A673 (cell line): ENCODE data around the gene PCED1A. TPM values are rescaled to one million over a fixed set of nuclear protein-coding genes. Genes with fewer than 3 reads are reported as not detected.

Experiments used
- BruUV-seq: library from RNA; stranded (reverse); fragments of 400-500 nt; replicated peaks from 2 replicates; lab custom pipeline; 2021; lab: Mats Ljungman, UMichigan
- CTCF ChIA-PET: fragments of 300-600 bp; sonication (Branson Sonifier 250); formaldehyde crosslinking; loops from one replicate; lab custom pipeline; 2022; ENCODE audit warnings: antibody characterized with exemption; lab: Charles Lee
- POLR2A ChIA-PET: fragments of 300-600 bp; sonication (Branson Sonifier 250); formaldehyde crosslinking; loops from one replicate; lab custom pipeline; 2022; ENCODE audit warnings: antibody characterized with exemption; ENCODE audit not compliant: low non-redundant PET; lab: Charles Lee
- DNase-seq: peaks from one replicate; pipeline ENCODE4 v3.0.0-alpha.2; 2015; ENCODE audit warnings: low spot score
- H3K27ac ChIP-seq: fragments of 200-600 bp; sonication (generic); 2 replicates; pipeline ENCODE4 v1.5.1; 2016; ENCODE audit warnings: mixed run types, low read depth, mild to moderate bottlenecking, mixed read lengths, antibody characterized with exemption, low read length; ENCODE audit not compliant: poor library complexity, severe bottlenecking
- H3K27me3 ChIP-seq: fragments of 200-600 bp; sonication (generic); replicated peaks from 2 replicates; pipeline ENCODE4 v1.6.1; 2017; ENCODE audit warnings: mixed run types, low read depth, mild to moderate bottlenecking, mixed read lengths, antibody characterized with exemption, low read length; ENCODE audit not compliant: insufficient read depth, poor library complexity
- H3K36me3 ChIP-seq: fragments of 200-600 bp; sonication (generic); 2 replicates; pipeline ENCODE4 v1.6.1; 2016; ENCODE audit warnings: mixed run types, mild to moderate bottlenecking, mixed read lengths, antibody characterized with exemption, low read length; ENCODE audit not compliant: insufficient read depth, poor library complexity, severe bottlenecking
- H3K4me1 ChIP-seq: fragments of 200-600 bp; sonication (generic); 2 replicates; pipeline ENCODE4 v1.6.1; 2017; ENCODE audit warnings: mixed run types, mild to moderate bottlenecking, mixed read lengths, antibody characterized with exemption, low read length; ENCODE audit not compliant: insufficient read depth, poor library complexity, severe bottlenecking
- H3K4me3 ChIP-seq: fragments of 200-600 bp; sonication (generic); 2 replicates; pipeline ENCODE4 v1.5.1; 2016; ENCODE audit warnings: low read depth, mixed run types, mild to moderate bottlenecking, mixed read lengths, low read length; ENCODE audit not compliant: poor library complexity, severe bottlenecking
- H3K9me3 ChIP-seq: fragments of 200-600 bp; sonication (generic); 2 replicates; pipeline ENCODE4 v1.6.1; 2016; ENCODE audit warnings: mixed run types, low read depth, mild to moderate bottlenecking, mixed read lengths, antibody characterized with exemption, low read length; ENCODE audit not compliant: poor library complexity, severe bottlenecking
- CTCF ChIP-seq: fragments of 300-800, 200-600 bp; sonication (generic); conservative IDR thresholded peaks from 2 replicates; pipeline ENCODE4 v1.5.1; 2017; ENCODE audit warnings: low read depth, mild to moderate bottlenecking, antibody characterized with exemption, low read length, moderate library complexity, mixed read lengths
- EZH2 ChIP-seq: fragments of 200-600 bp; sonication (generic); IDR thresholded peaks from 2 replicates; pipeline ENCODE4 v1.6.1; 2017; ENCODE audit warnings: borderline replicate concordance, low read depth, mild to moderate bottlenecking, mixed read lengths, antibody characterized with exemption, low read length; ENCODE audit not compliant: poor library complexity, severe bottlenecking
- intact Hi-C: fragments of 100-400 bp; cut with micrococcal nuclease; formaldehyde crosslinking; loops from one replicate; pipeline ENCODE4 v1.10.0; 2022; ENCODE audit not compliant: unreplicated experiment
- total RNA-seq: library from RNA; stranded (reverse); gene quantifications from 2 replicates; pipeline ENCODE4 v1.2.3, GENCODE V29; 2021

Gene PCED1A
- total RNA-seq, 1 experiment from 2014 or later: 32.8 TPM

- Histone ChIP-seq H3K4me3 (no peak overlapping the region), H3K4me1 (peaks cover 6% of the 10 kb centered on the region), H3K36me3 (no peaks in the 10 kb centered on the region), H3K27ac (no peak overlapping the region), H3K9me3 (no peaks in the 10 kb centered on the region), H3K27me3 (no peaks in the 10 kb centered on the region)
- ChIA-PET CTCF (no interaction called here), POLR2A (no interaction called here)
- intact Hi-C loops: no loop called here
- TF ChIP-seq EZH2 (no peak), CTCF (no peak)
- BruUV-seq: no TSS peak
- DNase-seq: no peak
Observed at GRCh38 chr20:2820084-2820895, 20.2 kb downstream of the PCED1A start.

GRCh38 chr20:2817891-2818595, 22.4 kb downstream of the PCED1A start:
- POLR2A ChIA-PET: no interaction called here
- Histone ChIP-seq H3K27ac (no peak overlapping the region), H3K27me3 (no peaks in the 10 kb centered on the region), H3K36me3 (no peaks in the 10 kb centered on the region), H3K9me3 (no peaks in the 10 kb centered on the region), H3K4me1 (peaks cover 21% of the 10 kb centered on the region), H3K4me3 (no peak overlapping the region)
- CTCF ChIA-PET: no interaction called here
- BruUV-seq: no TSS peak
- no peak for DNase-seq
- TF ChIP-seq EZH2 (no peak), CTCF (no peak)
- intact Hi-C loops: no loop called here

GRCh38 chr20:2817341-2817726, 23.1 kb downstream of the PCED1A start:
- Histone ChIP-seq H3K4me3 (no peak overlapping the region), H3K27ac (no peak overlapping the region), H3K36me3 (no peaks in the 10 kb centered on the region), H3K4me1 (peaks cover 21% of the 10 kb centered on the region), H3K27me3 (no peaks in the 10 kb centered on the region), H3K9me3 (peaks cover 3% of the 10 kb centered on the region)
- no peak for DNase-seq
- POLR2A ChIA-PET: no interaction called here
- no TSS peak for BruUV-seq
- TF ChIP-seq CTCF (no peak), EZH2 (no peak)
- CTCF ChIA-PET: no interaction called here
- intact Hi-C loops: no loop called here
